Germinal center (tissue), 1 donor: ENCODE data around the gene SEC31A.

Experiments
- DNase-seq: peaks from one replicate; pipeline ENCODE4 v3.0.0; 2012; ENCODE audit warnings: mixed read lengths, low spot score

The SEC31A gene

DNA sequence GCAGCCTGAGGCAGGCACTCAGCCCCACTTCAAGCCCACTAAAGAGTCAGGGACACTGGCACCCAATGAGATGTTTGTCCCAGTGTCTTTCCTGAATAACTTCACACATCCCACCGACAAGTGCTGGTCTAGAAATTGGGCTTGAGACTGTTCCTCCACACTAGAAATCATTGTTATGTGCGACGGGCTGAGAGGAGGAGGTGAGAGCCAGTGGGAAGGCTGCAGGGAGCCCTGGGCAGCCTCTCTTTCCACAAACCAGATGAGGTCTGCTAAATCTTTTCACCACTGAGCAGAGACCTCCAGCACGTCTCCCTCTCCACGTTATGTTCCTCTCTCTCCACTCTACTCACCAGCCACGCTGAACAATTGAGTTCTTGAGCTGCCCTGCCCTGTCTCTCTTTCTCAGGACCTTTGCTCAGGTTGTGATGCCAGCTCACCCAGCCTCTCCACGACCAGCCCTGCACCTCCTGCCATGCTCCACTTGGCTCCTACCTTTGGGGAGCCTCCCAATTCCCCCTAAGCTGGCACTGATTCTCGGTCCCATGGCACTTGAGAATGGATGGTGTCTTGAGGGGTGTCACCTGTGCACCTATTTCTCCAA is 100.8 kb downstream of the SEC31A start:
- DNase-seq: no peak

DNA sequence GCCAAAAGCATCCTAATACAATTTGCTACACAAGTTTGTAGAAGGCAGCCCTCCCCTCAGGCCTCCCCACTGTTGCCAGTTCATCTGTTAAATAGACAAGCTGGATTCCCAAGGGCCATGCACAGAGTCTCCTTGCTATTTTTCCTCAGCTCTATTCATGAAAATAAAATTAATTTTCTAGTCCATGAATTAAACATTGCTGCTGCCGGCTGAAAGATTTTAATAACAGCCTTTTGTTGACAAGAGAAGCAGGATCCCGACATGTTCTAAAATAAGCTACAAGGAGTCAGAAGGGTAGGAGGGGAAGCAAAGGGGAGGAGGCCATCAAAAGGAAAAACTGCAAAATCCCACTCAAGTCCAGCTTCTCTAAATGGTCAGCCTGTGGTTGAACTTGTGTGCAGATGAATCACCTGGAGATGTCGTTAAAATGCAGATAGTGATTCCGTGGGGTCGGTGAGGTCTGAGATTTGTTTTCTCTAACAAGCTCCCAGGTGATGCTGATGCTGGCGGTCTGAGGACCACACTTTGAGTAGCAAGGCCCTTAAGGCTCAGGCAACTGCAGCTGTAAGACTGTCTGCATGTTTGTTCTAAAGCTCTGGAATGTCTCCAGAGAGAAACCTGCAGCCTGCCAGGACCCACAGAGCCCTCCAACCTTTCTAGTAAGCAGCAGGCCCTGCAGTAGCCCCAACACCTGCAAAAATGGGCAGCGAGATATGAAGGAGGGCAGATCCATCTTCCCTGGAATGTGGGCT is 101.8 kb downstream of the SEC31A start:
- no peak for DNase-seq

DNA sequence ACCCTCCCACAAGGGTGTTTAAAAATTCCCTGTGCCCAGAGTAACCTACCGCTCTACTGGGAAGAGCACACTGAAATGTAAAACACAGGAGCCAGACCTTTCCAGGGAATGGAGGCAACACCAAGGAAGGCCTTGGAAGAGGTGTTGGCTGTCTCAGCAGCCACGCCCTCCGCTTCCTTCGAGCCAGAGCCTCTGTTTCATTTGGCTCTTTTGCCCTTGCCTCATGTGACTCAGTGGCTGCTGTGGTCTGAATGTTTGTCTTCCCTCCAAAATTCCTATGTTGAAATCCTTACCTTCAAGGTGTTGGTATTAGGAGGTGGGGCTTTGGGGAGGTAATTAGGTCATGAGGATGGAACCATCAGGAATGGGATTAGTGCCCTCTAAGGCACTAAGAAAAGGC is 103.6 kb downstream of the SEC31A start:
- DNase-seq: no peak

DNA sequence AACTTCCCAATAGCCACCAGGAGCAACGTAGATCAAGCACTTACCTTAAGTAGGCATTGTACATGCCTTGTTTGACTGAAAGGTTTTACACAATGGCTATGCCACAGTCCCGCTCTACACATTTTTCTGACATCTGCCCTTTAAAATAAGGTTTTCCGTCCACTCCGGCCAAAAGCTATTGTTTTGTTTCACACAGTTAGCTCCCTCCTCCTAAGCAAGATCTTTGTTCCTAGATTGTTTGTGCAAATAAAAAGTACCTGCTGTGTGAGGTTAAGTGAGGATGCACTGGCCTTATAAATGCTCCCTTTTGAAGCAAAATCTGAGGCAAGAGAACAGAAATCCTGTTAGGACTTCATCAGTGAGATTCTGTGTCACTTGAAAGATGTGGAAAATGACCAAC is 104.1 kb downstream of the SEC31A start:
- no peak for DNase-seq

DNA sequence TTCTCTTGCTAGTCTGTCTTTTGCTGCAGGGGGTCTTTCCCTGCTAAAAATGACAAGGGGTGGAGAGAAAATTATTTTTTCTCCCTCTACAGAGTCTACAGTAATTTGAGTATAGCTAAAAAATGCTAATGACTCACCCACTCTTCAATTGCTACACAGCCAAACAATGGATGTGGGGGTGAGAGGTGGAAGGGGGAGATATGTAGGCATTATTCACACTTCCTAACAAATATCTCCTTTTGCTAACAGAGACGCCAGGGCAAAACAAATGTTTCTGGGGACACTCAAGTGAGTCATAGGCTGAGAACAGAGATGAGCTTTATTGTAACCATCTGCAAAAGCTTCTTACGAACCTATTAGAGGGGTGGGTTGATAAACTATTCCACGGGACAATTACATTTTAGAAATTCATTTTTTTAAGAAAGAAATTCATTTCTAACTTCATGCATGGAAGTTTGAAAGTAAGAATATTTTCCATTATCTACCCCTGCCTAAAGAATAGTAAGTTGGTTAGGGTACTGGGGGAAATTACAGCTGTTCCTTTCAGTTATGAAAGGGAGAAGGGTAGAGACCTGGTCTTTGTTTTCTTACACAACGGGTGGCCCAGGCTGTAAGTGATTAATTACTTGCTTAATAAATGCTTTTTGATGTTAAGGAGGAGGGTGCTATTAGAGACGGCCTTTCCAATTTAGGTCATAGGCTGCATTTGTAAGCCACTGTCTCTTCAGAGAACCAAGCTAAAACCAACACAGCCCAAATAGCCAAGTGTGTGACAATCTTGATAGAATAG is 105.1 kb downstream of the SEC31A start:
- DNase-seq: no peak

DNA sequence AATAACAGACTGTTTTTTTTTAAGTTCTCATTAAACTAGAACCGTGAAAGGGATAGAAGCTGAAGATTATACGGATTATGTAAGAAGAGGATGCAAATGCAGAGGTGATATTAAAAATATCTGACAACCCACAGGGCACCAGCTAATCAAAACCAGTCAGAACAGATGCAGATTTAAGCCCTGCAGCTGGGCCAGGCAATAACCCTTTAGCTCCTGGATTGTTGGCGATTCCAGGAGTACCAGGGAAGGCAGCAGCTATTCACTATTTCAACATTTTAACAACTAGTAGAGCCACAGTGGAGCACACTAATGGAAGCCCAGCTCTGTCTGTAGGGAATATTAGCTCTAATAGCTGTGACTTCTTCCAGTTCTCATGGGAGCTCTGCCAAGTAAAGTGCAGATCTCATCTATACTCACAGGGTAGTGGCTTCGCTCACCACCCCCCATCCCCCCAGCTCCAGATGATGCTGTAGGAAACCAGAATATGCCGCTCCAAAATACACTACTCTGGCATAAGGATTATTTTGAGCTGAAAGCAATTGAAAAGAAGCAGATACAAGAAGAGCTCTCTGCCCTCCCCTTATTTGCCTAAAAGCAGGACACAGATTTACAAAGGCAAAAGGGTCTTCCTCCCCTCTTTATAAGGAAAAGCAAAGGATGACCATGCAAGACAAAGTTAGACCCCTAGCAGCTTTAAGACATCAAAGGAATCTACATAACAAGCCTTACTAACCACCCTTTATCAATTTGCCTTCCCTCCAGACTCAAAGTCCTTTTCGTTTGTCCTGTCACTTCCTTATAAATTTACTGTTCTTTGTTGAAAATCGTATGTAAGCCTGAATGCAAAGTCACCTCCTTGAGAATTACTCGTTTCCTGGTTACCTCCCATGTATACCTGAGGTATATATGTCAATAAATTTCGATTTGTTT is 106.0 kb downstream of the SEC31A start:
- DNase-seq: no peak

DNA sequence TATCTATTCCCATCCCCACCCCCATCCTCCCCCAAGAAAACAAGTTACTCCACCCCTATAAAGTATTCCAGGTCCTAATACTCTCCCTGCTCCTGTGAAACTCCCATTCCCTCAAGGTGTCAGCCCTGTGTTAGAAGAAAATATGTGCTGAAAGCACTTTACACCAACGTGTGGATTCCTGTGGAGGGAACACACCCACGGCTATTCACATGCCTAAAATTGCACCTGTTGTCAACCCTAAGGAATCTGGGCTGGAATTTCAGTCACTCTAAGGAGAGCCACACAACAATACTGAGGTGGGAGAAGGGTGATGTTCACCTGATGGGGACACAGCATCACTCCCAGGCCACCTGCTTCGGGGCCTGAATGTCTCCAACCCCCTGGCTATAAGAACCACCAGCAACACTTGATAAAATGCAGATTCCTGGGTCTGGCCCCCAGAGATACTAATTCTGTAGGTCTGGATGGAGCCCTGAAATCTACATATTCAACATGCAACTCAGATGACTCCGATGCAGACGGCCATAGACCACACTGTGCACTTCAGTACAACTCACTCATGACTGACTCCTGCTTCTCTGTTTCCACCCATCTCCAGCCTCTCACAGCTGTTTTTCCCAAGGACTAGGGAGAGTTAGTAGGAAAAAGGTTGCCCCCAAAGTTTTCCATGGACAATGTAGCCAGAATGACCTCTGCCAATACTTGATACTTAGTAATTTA is 108.2 kb downstream of the SEC31A start:
- no peak for DNase-seq

DNA sequence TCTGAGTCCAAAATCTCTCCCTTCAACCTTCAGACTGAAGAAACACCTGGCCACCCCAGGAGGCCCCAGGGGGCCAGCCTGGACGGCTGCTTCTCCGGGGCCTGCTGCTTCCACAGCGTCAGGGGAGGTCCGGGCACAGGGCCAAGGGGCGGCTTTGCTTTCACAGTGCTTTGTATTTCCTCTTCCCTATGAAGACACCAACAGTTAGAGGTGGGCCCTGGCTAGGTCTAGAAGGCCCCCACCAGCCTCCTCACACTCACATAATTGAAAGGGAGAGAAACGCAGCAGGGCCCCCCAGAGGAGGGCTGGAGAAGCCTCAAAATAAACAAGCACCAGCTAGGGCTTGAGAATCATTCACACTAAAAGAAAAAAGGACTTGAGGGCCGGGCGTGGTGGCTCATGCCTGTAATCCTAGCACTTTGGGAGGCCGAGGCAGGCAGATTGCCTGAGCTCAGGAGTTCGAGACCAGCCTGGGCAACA is 110.2 kb downstream of the SEC31A start:
- DNase-seq: no peak

DNA sequence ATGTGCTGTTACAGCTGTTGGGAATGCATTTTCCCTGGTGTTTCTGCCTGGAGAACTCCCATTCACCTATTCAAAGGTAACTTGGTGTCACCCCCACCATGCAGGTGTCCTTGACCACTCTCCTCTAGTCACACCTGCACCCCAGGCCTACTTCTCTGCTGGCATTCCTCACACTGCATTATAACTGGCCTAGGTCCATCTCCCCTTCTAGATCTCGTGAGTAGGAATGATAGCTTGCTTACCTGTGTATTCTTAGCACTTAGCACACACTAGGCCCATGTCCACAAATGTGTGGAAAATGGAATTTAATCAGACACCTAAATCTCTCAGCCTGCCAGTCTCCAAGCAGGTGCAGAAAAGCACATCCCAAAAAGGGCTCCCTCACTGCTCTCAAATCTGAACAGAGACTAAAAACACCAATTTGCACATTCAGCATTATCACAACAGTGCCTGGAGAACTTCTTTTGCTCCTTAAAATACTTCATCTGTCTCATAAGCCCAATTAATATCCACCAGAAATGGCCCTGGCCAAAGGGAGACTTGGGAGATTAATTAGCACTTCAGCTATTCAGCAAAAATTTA is 110.7 kb downstream of the SEC31A start:
- no peak for DNase-seq

DNA sequence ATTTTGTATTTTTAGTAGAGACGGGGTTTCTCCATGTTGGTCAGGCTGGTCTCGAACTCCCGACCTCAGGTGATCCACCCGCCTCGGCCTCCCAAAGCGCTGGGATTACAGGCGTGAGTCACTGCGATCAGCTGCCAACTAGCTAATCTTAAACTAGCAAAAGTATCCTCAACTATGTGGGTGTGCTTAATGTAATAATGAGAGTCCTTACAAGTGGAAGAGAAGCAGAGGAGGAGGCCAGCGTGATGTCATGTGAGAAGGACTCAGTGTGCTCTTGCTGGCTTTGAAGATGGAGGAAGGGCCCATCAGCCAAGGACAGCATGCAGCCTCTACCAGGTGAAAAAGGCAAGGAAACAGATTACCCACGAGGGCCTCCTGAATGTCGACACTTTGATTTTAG is 111.9 kb downstream of the SEC31A start:
- DNase-seq: no peak

DNA sequence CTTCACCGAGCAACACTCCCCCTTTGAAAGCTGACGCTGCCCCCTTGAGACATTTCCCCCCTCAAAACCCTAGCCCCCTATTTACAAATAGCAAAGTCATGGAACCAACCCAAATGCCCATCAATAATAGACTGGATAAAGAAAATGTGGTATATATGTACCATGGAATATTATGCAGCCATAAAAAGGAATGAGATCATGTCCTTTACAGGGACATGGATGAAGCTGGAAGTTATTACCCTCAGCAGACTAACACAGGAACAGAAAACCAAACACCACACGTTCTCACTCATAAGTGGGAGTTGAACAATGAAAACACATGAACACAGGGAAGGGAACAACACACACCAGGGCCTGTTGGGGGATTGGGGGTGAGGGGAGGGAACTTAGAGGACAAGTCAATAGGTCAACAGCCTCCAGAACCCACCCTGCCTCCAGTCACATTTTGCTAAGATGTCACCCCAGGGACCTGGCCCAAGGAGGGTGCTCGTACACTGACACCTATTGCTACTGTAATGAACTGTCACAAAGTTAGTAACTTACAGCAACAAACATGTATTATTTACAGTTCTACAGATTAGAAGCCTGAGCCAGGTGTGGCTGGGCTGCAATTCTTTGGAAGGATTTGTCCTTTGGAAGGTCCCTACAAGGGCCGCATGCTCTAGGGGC is 113.0 kb downstream of the SEC31A start:
- DNase-seq: no peak

DNA sequence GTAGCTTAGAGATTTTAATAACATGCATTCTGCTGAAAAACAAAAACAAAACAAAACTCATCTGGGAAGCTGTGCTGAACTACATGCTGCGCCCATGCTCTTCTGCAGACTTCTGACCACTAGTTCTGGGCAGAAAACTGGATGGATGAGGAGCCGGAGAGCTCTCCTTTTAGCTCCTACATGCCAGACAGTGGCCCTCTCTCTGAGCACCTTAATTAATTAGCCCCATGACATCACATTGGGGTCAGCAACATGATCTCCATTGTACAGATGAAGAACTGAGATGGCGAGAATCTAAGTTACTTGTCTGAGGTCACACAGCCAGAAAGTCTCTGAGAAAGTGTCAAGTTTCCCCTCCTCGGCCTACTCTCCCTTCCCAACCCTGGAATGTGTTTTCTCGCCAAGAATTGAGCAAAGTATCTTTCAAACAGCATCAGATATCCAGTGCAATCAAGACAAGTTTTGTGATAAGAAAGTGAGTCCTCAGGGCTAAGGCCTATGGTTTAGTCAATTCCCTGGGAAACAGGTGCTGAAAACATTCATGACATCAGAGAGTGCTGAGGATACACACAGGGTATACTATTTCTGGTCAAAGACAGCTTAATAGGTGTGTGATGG is 113.9 kb downstream of the SEC31A start:
- no peak for DNase-seq

DNA sequence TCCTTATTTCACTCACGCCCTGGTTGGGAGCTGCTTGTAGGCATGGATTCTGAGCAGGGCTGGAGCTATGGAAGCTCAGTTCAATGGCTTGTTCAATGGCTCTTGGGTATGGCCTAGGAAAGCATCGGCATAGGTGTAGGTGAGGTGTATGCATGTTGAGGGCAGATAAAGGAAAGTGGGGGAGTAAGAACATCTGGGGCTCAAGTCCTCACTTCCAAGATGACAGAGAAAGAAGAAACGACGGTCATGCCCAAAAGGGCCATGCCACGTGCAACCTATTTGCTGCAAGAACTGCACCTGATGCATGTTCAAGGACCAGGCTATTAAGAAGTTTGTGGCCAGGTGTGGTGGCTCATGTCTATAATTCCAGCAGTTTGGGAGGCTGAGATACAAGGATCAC is 115.7 kb downstream of the SEC31A start:
- DNase-seq: no peak

DNA sequence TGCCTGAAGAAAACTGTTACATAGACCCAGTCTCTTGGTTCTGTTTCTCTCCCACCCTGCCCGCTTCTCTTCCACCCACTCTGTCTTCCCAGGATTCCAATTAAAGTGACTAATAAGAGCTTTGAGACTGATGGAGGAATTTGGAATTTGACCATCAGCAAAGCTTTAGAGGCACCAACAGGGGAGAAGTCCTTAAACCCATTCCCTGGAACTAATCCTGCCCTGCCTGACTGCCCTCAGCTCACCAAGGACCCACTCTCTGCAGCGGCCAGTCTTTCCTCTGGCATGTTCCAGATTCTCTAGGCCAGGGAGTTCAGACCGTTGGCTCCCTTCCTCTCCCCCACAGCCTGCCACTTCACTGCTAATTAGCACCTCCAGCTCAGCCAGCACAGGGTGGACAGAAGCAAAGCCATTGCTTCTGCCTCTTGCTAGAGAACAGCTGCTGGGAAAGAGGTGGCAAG is 116.2 kb downstream of the SEC31A start:
- DNase-seq: no peak

DNA sequence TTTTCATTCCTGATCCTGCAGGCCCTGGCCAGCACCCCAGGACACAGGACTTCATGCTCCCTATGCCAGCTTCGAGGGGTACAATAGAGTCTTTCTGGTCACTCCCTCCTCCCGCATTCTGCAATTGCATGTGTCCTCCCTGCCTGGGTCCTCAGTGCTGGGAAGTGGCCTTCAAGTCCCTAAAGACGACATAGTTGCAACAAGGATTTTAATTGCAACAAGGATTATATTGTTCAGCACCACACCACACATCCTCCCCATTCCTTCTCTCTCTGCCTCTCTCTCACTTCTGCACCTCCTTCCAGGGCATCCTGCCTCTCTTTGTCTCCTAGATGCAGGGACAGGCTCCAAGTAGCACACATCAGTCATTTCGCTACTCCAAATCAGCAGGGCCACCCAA is 117.9 kb downstream of the SEC31A start:
- DNase-seq: no peak

DNA sequence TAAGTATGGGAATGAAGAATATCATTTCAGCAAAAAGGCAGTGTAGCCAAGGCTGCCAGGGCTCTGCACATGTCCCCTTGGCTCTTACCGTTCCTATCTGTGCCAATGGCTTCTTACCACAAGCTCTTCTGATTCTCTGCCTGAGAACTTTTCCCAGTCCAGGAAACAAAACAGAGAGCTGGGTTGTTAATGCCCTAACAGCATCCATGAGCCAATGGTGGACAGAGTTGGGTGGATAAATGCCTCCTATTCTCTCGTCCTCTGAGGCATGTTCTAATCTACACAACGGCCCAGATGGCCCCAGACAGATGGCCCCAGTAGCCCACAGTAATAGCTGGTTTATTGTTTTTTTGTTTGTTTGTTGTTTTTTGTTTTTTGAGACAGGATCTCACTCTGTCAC is 120.3 kb downstream of the SEC31A start:
- DNase-seq: no peak
